HG03095 (cell line): ENCODE results near the gene OMA1.
"Not testable (repeated sequence)": the region's sequence is repeated elsewhere in the genome, so short reads cannot be mapped to it uniquely, and the experiment has no call there.

Experiments used
- ATAC-seq: cut with Tn5 transposase; IDR thresholded peaks from one replicate; pipeline ENCODE4 v1.9.1; 2021; ENCODE audit warnings: moderate library complexity; ENCODE audit not compliant: unreplicated experiment

The OMA1 gene

GRCh38 chr1:58531842-58532241, 14.7 kb downstream of the OMA1 start:
- not testable (repeated sequence) for ATAC-seq

- no peak for ATAC-seq
These were observed 17.2 kb downstream of the OMA1 start for GRCh38 chr1:58529284-58529683.

GRCh38 chr1:58528518-58528917, 18.0 kb downstream of the OMA1 start:
- ATAC-seq: no peak

DNA sequence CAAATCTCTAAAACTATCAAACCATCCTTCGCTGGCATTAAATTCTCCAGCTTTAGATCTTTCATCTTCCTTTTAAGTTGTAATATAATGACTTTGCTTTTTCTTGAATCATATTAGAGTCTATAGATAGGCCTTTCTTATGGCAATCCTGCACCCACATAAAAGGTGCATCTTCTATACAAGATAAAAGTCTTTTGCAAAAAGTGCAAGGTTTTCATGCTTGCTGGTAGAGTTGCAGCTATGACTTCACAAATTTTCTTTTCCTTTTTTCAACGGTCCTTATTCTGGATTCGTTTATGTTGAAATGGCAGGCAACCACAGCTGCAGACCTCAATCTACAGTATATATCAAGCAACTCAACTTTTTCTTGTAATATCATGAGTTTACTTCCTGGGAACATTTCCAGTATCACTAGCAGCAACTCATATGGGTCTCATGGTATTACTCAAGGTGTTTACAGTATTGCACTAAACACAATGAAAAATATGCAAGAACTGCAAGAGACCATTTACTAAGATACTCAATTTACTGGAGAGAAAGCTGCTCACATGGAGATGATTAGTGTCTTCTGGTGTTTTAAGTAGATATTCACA, 22.1 kb downstream of the OMA1 start:
- no peak for ATAC-seq

- ATAC-seq: no peak
These were observed 30.6 kb downstream of the OMA1 start for GRCh38 chr1:58515794-58516401.

DNA sequence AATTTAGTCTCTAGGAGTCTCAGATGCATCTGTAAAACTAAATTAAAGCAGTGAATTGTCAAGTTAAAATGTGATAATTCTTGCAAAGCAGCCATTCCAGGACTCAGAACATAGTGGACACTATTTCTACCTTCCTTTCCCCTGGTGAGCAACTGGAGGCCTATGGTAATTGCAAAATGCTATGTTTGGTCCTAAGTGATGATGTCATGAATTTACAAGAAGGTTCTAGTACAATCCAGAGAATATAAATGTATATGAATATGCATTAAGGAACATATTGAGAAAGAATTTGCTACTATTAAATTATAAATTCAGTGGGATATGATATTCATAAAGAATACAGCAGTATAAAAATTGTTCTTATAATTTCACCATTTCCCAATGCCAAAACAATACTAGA, 32.6 kb downstream of the OMA1 start:
- no peak for ATAC-seq

DNA sequence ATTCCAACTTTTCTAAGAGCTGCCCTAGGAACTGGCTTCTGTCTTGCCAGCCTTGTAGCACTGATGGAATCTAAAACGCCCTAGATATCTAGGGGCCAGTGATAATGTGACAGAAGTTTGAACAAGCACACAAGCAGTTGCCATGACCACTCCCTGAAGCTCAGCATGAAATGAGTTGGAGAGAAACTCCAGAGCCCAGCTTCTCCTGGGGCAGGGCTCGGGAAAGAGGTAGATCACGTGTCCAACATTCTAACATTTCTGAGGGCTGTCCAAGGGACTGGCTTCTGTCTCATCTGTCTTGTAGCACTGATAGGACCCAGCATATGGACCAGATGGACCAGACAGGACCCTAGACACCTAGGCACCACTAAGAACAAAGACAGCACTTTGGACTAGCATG, 37.9 kb downstream of the OMA1 start:
- no peak for ATAC-seq

GRCh38 chr1:58505286-58505685, 41.2 kb downstream of the OMA1 start:
- no peak for ATAC-seq

DNA sequence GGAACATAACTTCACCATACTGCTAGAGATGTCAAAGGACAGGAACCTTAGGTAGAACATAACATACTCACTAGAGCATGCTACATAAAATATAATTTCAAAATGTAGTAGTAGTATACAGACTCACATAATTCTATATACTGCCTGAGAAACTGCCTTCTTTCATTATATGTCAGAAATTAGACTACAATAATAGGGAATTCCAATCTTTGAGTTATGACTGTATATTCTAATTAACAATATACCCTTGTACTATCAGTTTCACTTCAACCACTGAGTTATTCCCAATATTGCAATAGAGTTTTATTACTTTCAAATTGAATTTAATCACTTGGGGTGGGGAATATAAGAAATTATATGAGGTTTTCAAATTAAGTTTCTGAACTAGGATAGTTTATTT, 44.0 kb downstream of the OMA1 start:
- no peak for ATAC-seq

DNA sequence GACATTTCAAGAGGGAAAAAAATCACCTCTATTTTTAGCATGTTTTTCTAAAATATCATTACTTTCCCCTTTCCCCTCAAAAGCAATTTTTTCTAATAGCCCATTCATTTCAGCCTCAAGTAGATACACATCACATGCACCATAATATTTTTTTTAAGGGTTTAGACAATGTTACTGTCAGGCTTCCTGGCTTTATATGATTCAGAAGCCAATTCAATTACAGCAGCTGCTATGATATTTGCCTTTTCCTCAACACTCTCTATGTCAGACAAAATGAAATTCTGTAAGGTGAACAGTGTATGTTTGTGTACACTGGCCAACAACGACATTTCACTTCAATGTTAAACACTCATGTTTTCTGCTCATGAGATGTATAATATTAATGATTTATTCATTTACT, 46.5 kb downstream of the OMA1 start:
- no peak for ATAC-seq

DNA sequence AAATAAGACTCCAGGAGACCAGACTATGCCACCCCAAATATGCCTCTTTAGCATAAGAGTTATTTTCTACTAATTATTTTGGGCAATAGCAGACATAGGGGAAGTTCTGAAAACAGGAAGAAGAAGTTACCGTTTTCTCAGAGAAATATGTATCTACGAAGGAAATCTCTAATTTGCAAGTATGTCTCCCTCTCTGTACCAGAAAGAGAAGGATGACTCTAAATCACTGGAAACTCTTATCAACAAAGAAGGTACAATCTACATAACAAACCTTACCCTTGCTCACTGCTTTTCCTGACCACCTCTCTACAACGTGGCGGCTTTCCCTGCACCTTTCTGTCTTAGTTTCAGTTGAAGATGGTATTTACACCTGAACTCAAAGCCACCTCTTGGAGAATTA, 49.0 kb downstream of the OMA1 start:
- no peak for ATAC-seq

- ATAC-seq: no peak
These were observed 50.5 kb downstream of the OMA1 start for GRCh38 chr1:58496042-58496441.

GRCh38 chr1:58488914-58489313, 57.6 kb downstream of the OMA1 start:
- ATAC-seq: not testable (repeated sequence)

GRCh38 chr1:58487002-58487401, 59.5 kb downstream of the OMA1 start:
- ATAC-seq: no peak

DNA sequence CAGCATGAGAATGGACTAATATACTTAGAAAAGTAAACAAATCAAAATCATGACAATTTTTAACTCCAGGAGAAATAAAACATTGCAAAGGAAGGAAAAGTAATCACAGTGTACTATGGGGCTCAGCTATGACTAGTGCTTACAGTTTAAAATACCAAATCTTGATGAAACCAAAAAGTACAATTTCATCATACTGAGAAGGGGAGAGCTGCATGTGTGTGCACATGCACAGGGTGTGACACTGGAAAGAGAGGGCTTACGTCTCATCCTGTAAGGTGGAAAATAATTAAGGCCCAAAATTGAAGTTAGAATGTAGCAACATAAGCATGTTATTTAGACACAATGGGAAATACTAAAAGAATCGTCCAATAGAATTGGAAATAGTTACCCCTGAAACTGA, 64.6 kb downstream of the OMA1 start:
- no peak for ATAC-seq

GRCh38 chr1:58480191-58480590, 66.3 kb downstream of the OMA1 start:
- no peak for ATAC-seq

GRCh38 chr1:58477390-58477789, 69.1 kb downstream of the OMA1 start:
- no peak for ATAC-seq

GRCh38 chr1:58476179-58476578, 70.3 kb downstream of the OMA1 start:
- no peak for ATAC-seq

DNA sequence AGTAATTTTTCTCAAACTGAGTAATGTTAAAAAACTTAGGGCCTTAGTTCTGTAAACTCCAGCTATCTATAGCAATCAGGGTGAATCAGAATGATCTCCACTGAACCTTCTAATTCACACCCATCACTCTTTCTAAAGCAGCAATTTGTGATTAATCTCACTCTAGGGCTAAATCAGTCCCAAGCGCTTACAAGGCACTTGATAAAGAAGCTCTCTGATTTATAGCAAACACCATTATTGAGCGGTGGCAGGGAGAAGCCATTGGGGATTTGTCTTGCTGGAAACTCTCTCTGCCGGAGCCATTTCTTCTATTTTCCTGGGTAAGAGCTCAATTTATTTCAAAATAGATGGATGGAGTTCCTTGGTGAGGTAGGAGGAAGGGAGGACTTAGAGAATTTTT, 77.0 kb downstream of the OMA1 start:
- ATAC-seq: no peak

DNA sequence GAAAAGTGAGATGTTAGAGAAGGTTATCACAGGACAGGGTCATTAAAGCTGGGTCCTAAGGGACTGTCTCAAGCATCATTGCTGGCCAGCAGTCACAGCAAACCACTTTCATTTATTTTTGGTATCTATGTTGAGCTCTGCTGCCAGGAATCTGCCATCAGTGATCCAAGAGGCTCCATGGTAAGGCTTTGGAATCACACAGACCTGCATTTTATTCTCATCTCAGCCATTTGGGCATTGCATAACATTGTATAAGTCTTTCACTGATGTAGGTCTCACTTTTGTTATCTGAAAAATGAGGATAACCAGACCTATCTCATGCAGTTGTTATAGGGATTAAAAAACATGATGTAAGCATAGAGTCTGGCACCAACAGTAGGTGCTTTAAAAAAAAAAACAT, 77.5 kb downstream of the OMA1 start:
- no peak for ATAC-seq

DNA sequence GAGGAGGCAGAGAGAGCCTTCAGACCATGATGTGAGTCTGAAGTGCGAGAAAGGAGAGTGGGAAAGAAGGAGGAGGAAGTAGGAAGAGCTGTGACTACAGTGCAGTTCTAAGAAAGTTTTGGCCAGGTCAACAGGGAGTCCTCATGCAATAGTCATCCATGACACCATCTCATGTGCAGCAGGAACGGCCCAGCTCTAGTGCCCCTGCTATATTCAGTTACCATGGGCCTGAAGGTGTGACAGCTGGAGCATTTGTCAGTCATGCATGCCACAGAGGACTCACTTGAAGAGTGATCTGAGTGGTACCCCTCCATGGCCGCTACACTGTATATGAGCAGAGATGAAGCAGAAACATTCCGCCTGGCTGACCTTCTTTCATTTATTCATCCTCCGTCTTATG, 77.9 kb downstream of the OMA1 start:
- no peak for ATAC-seq

DNA sequence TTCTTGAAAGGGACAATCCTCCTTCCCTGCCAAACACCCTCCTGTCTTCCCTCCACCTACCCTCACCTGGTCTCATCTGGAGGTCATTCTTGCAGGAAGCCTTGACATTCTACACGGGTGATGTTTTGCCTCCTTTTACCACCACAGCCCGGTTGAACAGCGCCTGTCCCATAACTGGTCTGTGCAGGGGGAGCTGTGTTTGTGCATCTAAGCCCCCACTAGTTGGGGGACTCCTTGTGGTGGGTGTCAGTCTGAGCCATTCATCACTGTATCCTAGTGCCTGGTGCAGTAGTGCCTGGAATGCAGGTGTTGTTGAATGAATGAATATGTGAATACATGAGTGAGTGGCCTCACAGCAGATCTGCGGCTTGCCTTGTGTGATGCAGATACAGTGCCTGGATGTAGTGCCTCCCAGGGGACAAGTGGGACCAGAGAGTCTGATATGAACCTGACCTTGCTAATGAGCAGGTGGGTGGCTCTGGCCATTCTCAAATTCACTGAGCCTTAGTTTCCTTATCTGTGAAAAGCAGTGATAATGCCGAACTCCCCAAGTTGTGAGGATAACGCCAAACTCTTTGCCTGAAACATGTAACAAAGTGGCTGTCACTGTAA, 79.8 kb downstream of the OMA1 start:
- ATAC-seq: no peak
